H9 (cell line): ENCODE results near the gene SLC2A4RG. TPM values are rescaled to one million over a fixed set of nuclear protein-coding genes. Genes with fewer than 3 reads are reported as not detected.

Source experiments
- DNase-seq: peaks from one replicate; pipeline ENCODE4 v3.0.0-alpha.2; 2017
- H2AFZ ChIP-seq: one replicate; pipeline ENCODE4 v1.6.1; 2013; ENCODE audit warnings: mild to moderate bottlenecking, low read length, control low read depth, moderate library complexity
- H2AK5ac ChIP-seq: 2 replicates; pipeline ENCODE4 v1.6.1; 2013; ENCODE audit warnings: low read length, control low read depth, mixed read lengths; ENCODE audit not compliant: insufficient read length
- H2BK120ac ChIP-seq: one replicate; pipeline ENCODE4 v1.6.1; 2013; ENCODE audit warnings: low read depth, mild to moderate bottlenecking, low read length, control low read depth, inconsistent platforms; ENCODE audit not compliant: poor library complexity, severe bottlenecking
- H2BK12ac ChIP-seq: 2 replicates; pipeline ENCODE4 v1.6.1; 2013; ENCODE audit warnings: low read length, control low read depth, mixed read lengths, low read depth; ENCODE audit not compliant: insufficient read length
- H2BK15ac ChIP-seq: 2 replicates; pipeline ENCODE4 v1.6.1; 2013; ENCODE audit warnings: low read depth, low read length, control low read depth
- H2BK20ac ChIP-seq: one replicate; pipeline ENCODE4 v1.6.1; 2013; ENCODE audit warnings: low read depth, mild to moderate bottlenecking, low read length, control low read depth, inconsistent platforms; ENCODE audit not compliant: poor library complexity, severe bottlenecking
- H2BK5ac ChIP-seq: 2 replicates; pipeline ENCODE4 v1.6.1; 2013; ENCODE audit warnings: low read length, control low read depth, mixed read lengths; ENCODE audit not compliant: insufficient read length
- H3K14ac ChIP-seq: 2 replicates; pipeline ENCODE4 v1.6.1; 2013; ENCODE audit warnings: low read length, control low read depth; ENCODE audit not compliant: insufficient read depth
- H3K18ac ChIP-seq: 2 replicates; pipeline ENCODE4 v1.6.1; 2013; ENCODE audit warnings: low read depth, mild to moderate bottlenecking, mixed read lengths, low read length, control low read depth; ENCODE audit not compliant: insufficient read length
- H3K23ac ChIP-seq: 2 replicates; pipeline ENCODE4 v1.6.1; 2013; ENCODE audit warnings: low read length, control low read depth, mixed read lengths, low read depth; ENCODE audit not compliant: insufficient read length
- H3K23me2 ChIP-seq: 2 replicates; pipeline ENCODE4 v1.6.1; 2013; ENCODE audit warnings: low read depth, mild to moderate bottlenecking, mixed read lengths, low read length, control low read depth; ENCODE audit not compliant: insufficient read length, poor library complexity, severe bottlenecking
- H3K27ac ChIP-seq: 2 replicates; pipeline ENCODE4 v1.5.1; 2013; ENCODE audit warnings: low read length, control low read depth, mixed read lengths, low read depth; ENCODE audit not compliant: insufficient read length
- H3K27me3 ChIP-seq: 2 replicates; pipeline ENCODE4 v1.6.1; 2013; ENCODE audit warnings: low read length, control low read depth, inconsistent platforms; ENCODE audit not compliant: insufficient read depth
- H3K4ac ChIP-seq: 2 replicates; pipeline ENCODE4 v1.6.1; 2013; ENCODE audit warnings: low read depth, mild to moderate bottlenecking, control low read depth, inconsistent platforms, low read length, moderate library complexity
- H3K4me1 ChIP-seq: 2 replicates; pipeline ENCODE4 v1.6.1; 2013; ENCODE audit warnings: low read length, control low read depth, inconsistent platforms; ENCODE audit not compliant: insufficient read depth
- H3K4me2 ChIP-seq: 2 replicates; pipeline ENCODE4 v1.6.1; 2013; ENCODE audit warnings: low read length, control low read depth, mixed read lengths; ENCODE audit not compliant: insufficient read length, insufficient read depth
- H3K56ac ChIP-seq: 2 replicates; pipeline ENCODE4 v1.6.1; 2013; ENCODE audit warnings: low read depth, mild to moderate bottlenecking, mixed read lengths, low read length, control low read depth; ENCODE audit not compliant: insufficient read length
- H3K79me1 ChIP-seq: 2 replicates; pipeline ENCODE4 v1.6.1; 2013; ENCODE audit warnings: low read depth, mild to moderate bottlenecking, moderate library complexity, low read length, control low read depth, inconsistent platforms; ENCODE audit not compliant: insufficient read depth, poor library complexity, severe bottlenecking
- H3K79me2 ChIP-seq: 2 replicates; pipeline ENCODE4 v1.6.1; 2013; ENCODE audit warnings: low read length, control low read depth, inconsistent platforms; ENCODE audit not compliant: insufficient read depth
- H3K9ac ChIP-seq: 2 replicates; pipeline ENCODE4 v1.6.1; 2013; ENCODE audit warnings: low read length, control low read depth, mixed read lengths; ENCODE audit not compliant: insufficient read length; ENCODE audit errors: extremely low read depth
- H3K9me3 ChIP-seq: one replicate; pipeline ENCODE4 v1.6.1; 2013; ENCODE audit warnings: low read depth, low read length, inconsistent platforms; ENCODE audit not compliant: control insufficient read depth
- H3T11ph ChIP-seq: one replicate; pipeline ENCODE4 v1.6.1; 2013; ENCODE audit warnings: mild to moderate bottlenecking, low read length, control low read depth, inconsistent platforms
- H4K20me1 ChIP-seq: one replicate; pipeline ENCODE4 v1.6.1; 2013; ENCODE audit not compliant: control insufficient read depth, insufficient read length, insufficient read depth
- H4K5ac ChIP-seq: 2 replicates; pipeline ENCODE4 v1.6.1; 2013; ENCODE audit warnings: low read depth, mild to moderate bottlenecking, mixed read lengths, low read length, control low read depth; ENCODE audit not compliant: insufficient read length
- H4K8ac ChIP-seq: replicated peaks from 2 replicates; pipeline ENCODE4 v1.6.1; 2013; ENCODE audit warnings: low read length, control low read depth, mixed read lengths, low read depth; ENCODE audit not compliant: insufficient read length
- H4K91ac ChIP-seq: 2 replicates; pipeline ENCODE4 v1.6.1; 2013; ENCODE audit warnings: low read depth, mild to moderate bottlenecking, moderate library complexity, mixed read lengths, low read length, control low read depth; ENCODE audit not compliant: insufficient read length
- H3K27ac Mint-ChIP-seq, 3 experiments: 2 replicates in 2 of 3; 3 replicates in 1 of 3; pipeline ENCODE4 v1.8.0; 2020 to 2021; ENCODE audit warnings: mixed read lengths in 3 of 3, mild to moderate bottlenecking in 1 of 3, moderate library complexity in 1 of 3
- H3K27me3 Mint-ChIP-seq: 2 replicates; pipeline ENCODE4 v1.8.0; 2021; ENCODE audit warnings: low read depth, mild to moderate bottlenecking, moderate library complexity, mixed read lengths
- H3K36me3 Mint-ChIP-seq, 3 experiments: 2 replicates in 2 of 3; 3 replicates in 1 of 3; pipeline ENCODE4 v1.8.0; 2020 to 2021; ENCODE audit warnings: low read depth in 3 of 3, mixed read lengths in 3 of 3; ENCODE audit not compliant: insufficient read depth in 1 of 3
- H3K4me1 Mint-ChIP-seq, 2 experiments: 2 replicates each; pipeline ENCODE4 v1.8.0; 2020; ENCODE audit warnings: mixed read lengths in 2 of 2
- H3K4me3 Mint-ChIP-seq, 2 experiments: 2 replicates in 1 of 2; 3 replicates in 1 of 2; pipeline ENCODE4 v1.8.0; 2020 to 2021; ENCODE audit warnings: mild to moderate bottlenecking in 2 of 2, mixed read lengths in 2 of 2, moderate library complexity in 1 of 2
- H3K9me3 Mint-ChIP-seq, 2 experiments: 2 replicates in 1 of 2; 3 replicates in 1 of 2; pipeline ENCODE4 v1.8.0; 2020; ENCODE audit warnings: mild to moderate bottlenecking in 2 of 2, mixed read lengths in 2 of 2, moderate library complexity in 1 of 2
- CTCF ChIP-seq: fragments of 200-600 bp; sonication (generic); conservative IDR thresholded peaks from 3 replicates; pipeline ENCODE4 v1.8.0; 2021; ENCODE audit warnings: antibody characterized with exemption, mild to moderate bottlenecking
- WGBS: extraction: QIAGEN DNeasy Blood & Tissue Kit; methylation state at CpG from one replicate; pipeline ENCODE4 v1.1.7; 2013; ENCODE audit warnings: missing lambda C conversion rate, low lambda C conversion rate, mixed read lengths; ENCODE audit not compliant: insufficient read length; ENCODE audit errors: extremely low coverage; 5-methylcytosine and 5-hydroxymethylcytosine counted together
- total RNA-seq: library from RNA; stranded (reverse); gene quantifications from 2 replicates; pipeline ENCODE4 v1.2.1, GENCODE V29; 2021

Gene SLC2A4RG
- total RNA-seq, 1 experiment from 2014 or later, result 43.9 TPM

GRCh38 chr20:63782051-63782471, 42.5 kb downstream of the SLC2A4RG start:
- Histone ChIP-seq H2BK120ac (no peak overlapping the region), H4K20me1 (no peaks in the 10 kb centered on the region), H3K56ac (no peak overlapping the region), H3K4ac (no peak overlapping the region), H3K27ac (no peak overlapping the region), H3T11ph (no peak overlapping the region), H3K4me2 (no peak overlapping the region), H3K79me2 (peaks cover 2% of the 10 kb centered on the region; the same call in 1 of the 2 replicates), H3K14ac (no peak overlapping the region), H2BK12ac (no peak overlapping the region), H2BK5ac (no peak overlapping the region), H3K79me1 (peaks cover 5% of the 10 kb centered on the region), H3K9ac (no peak overlapping the region), H3K4me1 (no peaks in the 10 kb centered on the region), H4K91ac (no peak overlapping the region), H3K23ac (no peak overlapping the region), H4K5ac (no peak overlapping the region), H3K9me3 (no peaks in the 10 kb centered on the region), H3K18ac (no peak overlapping the region), H2AK5ac (no peak overlapping the region), H3K23me2 (no peaks in the 10 kb centered on the region), H2BK20ac (no peak overlapping the region), H4K8ac (no peak overlapping the region), H3K27me3 (no peaks in the 10 kb centered on the region), H2AFZ (no peak overlapping the region), H2BK15ac (no peak overlapping the region)
- no peak for DNase-seq
- H3K9me3 Mint-ChIP-seq, result no peaks in the 10 kb centered on the region; a peak in 2 of 5 replicates
- H3K36me3 Mint-ChIP-seq, result peaks cover 3 to 16% (median 13%) of the 10 kb centered on the region in 3 experiments; a peak in 6 of 7 replicates
- WGBS, result no CpG with 5 or more reads among the region's 18 CpGs
- H3K4me3 Mint-ChIP-seq, result no peak overlapping the region
- H3K27me3 Mint-ChIP-seq, result no peaks in the 10 kb centered on the region; the same call in 1 of the 2 replicates
- TF ChIP-seq CTCF, result 0 out of 3 replicates have a peak, but pooled peaks have one; percentile 20
- peaks cover 7 to 9% of the 10 kb centered on the region in 2 experiments; a peak in 3 of 4 replicates for H3K4me1 Mint-ChIP-seq
- H3K27ac Mint-ChIP-seq, result peak overlapping the region in 2 of 3 experiments; percentile 44 to 82; a peak in 2 of 7 replicates
